Astrocyte of the cerebellum (primary cell): ENCODE data around the gene RNF157.

ENCODE experiments used
- DNase-seq: peaks from one replicate; pipeline ENCODE4 v3.0.0-alpha.2; 2011; ENCODE audit warnings: low read depth
- H3K4me3 ChIP-seq: 2 replicates; pipeline ENCODE4 v1.5.1; 2011; ENCODE audit warnings: mild to moderate bottlenecking, low read depth, low read length, moderate library complexity
- in situ Hi-C: cut with HindIII; loops from 2 replicates; pipeline ENCODE4 v1.10.0; 2017; ENCODE audit warnings: low sequenced_read_pairs
- TF ChIP-seq, protein P1 (sequence below): IDR thresholded peaks from 2 replicates; pipeline ENCODE4 v1.5.1; 2012; ENCODE audit warnings: low read length, low read depth, moderate library complexity, mild to moderate bottlenecking; ENCODE audit errors: missing control alignments

Gene RNF157

DNA sequence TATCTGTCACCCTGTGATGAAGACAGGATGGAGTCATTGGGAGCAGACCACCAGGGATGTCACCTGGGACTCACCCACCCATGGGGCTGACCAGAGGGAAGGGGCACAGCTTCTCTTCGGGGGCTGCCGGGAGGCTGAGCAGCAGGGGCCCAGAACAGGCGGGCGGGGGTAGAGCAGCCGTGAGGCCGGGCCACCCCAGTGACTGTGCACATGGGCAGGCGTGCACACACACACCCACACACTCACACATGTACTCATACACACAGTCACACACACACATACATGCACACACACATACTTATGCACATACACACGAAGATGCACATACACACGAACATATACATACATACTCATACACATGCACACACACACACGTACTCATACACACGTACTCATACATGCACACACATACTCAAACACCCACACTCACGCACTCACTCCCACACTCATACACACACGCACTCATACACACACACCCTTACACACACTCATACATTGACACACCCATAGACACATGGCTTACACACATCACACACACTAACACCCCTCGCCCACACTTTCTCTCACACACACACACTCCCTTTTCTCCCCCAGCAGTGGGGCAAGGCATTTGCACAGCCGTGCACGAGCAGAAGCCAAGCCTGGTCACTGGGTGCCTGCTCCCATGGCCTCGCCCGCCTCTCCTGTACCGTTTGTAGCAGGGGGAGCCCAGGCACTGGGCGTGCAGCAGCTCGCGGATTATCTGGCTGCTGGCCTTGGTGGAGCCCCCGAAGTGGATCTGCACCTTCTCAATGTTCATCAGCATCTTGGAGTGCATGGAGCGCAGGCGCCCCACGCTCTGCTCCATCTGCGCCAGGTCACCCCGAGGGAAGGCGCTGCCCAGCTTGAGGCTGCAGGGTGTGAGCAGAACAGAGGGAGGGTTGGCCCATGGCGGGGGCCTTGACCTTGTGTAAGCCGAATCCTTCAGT, 37.3 kb upstream of the RNF157 start:
- TF ChIP-seq, protein P1, sequence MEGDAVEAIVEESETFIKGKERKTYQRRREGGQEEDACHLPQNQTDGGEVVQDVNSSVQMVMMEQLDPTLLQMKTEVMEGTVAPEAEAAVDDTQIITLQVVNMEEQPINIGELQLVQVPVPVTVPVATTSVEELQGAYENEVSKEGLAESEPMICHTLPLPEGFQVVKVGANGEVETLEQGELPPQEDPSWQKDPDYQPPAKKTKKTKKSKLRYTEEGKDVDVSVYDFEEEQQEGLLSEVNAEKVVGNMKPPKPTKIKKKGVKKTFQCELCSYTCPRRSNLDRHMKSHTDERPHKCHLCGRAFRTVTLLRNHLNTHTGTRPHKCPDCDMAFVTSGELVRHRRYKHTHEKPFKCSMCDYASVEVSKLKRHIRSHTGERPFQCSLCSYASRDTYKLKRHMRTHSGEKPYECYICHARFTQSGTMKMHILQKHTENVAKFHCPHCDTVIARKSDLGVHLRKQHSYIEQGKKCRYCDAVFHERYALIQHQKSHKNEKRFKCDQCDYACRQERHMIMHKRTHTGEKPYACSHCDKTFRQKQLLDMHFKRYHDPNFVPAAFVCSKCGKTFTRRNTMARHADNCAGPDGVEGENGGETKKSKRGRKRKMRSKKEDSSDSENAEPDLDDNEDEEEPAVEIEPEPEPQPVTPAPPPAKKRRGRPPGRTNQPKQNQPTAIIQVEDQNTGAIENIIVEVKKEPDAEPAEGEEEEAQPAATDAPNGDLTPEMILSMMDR = no peak
- H3K4me3 ChIP-seq = no peak overlapping the region
- in situ Hi-C loops = no loop called here

DNA sequence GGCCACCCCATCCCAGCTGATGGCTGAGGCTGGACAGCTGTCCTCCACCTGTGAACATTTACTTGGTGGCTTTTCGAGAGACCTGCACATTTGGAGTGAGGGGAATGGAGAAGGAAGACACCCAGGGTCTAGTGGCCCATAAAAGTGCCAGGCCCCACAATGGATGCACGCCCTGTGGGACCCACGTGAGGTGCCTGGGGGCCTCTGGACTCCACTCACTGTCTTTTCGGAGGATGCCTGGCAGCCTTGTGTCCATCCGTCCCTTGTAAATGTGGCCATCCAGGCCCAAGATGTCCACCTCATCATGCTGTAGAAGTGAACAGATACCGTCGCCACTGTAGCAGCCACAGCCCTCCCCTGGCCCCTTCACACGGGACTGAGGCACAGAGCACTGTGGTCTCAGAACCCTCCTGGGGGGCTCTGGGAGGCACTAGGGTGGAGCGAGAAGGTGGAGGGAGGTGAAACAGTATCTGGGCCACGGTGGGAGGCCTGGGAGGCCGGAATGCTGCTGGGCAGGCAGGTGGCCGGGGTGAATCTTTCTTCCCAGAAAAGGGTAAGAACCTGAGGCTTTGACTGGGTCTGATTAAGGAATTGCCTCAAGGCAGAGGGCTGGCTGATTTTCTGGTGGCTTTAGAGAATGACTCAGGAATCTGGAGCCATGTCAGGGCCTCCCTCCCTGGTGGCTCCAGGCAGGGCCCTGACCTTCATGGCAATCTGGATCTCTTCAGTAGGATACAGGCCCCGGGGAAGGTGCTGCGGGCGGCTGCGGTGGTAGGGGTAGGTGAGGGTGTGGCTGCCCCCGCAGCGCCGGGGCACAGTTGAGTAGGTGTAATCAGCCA, 36.4 kb upstream of the RNF157 start:
- DNase-seq = no peak
- in situ Hi-C loops = no loop called here
- TF ChIP-seq, protein P1 = no peak
- no peak overlapping the region for H3K4me3 ChIP-seq

More for the DNA sequence above, 37.3 kb upstream of the RNF157 start:
- no peak for DNase-seq

DNA sequence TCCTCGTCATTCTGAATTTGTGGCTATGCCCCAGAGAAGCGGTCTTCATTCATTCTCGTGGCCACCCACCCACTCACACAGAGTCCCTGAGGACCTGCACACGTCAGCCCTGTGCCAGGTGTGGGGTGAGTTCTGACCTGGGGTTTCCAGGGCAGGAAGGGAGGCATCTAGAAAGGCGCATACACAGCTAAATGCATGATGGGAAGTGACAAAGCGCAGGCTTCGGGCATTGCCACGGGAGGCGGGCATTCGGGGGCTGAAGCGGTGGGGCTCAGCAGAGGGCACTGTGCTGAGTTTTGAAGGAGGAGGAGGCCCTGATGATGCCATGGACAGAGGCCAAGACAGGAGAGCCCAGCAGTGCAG, 35.8 kb upstream of the RNF157 start:
- TF ChIP-seq, protein P1 = no peak
- DNase-seq = no peak
- in situ Hi-C loops = no loop called here
- no peak overlapping the region for H3K4me3 ChIP-seq

DNA sequence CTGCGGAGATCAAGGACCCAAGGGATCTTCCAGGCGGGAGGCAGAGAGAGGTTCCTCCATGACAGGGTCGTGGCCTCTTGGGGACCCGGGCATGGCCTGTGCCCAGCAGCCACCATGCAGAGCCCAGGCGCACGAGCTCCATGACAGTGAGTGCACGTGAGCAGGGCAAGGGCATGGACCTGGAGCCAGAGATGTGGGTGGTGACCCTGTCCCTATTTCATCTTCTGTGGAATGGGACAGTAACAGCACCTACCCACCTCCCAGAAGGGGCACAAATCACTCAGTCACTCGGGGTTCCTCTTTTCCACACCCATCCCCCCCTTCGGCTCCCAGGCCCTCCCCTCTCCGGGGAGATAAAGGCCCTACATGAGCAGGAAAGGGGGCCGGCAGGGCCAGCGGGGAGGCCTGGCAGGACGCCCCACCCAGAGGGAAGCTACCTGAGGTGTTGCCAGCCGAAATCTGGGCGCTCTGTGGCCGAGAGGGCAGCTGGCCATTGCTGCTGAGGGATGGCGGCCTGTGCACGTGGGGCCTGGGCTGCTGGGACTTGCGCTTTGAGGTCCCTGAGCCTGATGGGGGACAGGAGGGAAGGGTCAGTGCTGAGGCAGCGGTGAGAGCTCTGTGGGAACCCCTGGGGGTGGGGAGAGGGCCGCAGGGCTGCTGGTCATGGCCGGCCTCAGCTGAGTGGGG, 35.2 kb upstream of the RNF157 start:
- no peak for DNase-seq
- H3K4me3 ChIP-seq = no peak overlapping the region
- TF ChIP-seq, protein P1 = no peak
- in situ Hi-C loops = no loop called here

DNA sequence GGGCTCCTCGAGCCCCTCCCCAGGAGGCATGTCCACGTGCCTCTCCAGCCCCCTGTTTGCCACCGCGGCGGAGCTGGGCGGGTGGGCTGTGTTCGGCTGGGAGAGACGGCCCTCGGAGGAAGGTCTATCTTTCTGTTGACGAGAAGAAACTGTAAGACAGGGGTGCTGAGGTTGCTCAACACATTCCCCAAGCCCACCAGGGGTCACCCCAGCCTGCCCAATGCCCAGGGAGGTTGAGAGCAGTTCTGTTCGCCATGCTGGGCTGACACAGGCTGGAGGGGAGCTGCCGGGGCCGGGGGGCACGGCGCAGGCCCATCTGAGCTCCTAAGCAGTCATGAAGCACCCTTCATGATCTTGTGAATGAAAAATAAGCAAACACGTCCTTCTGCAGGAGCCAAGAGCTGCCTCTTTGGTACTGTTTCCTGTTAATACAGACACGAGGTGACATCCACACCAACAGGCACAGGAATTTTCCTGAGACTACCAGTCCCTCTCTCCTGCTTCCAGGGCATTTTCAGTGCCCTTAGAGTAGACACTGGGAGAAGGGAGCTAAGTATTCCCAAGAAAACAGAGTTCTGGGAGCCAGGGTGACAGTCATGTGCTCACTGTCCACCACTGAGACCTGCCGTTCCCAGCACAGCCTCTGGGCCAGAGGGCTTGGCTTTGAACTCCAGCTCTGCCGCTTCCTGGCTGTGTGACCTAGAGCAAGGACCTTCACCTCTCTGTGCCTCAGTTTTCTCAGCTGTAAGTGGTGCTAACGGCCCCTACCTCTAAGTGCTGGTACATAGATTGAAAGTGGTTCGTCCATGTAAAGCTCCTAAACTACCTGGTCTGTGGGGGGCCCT, 34.0 kb upstream of the RNF157 start:
- in situ Hi-C loops = no loop called here
- DNase-seq = no peak
- H3K4me3 ChIP-seq = no peak overlapping the region
- TF ChIP-seq, protein P1 = no peak
